ENCODE measurements around the gene NAXE.
"Not testable (repeated sequence)": the region's sequence is repeated elsewhere in the genome, so short reads cannot be mapped to it uniquely, and the experiment has no call there.

The NAXE gene

DNA sequence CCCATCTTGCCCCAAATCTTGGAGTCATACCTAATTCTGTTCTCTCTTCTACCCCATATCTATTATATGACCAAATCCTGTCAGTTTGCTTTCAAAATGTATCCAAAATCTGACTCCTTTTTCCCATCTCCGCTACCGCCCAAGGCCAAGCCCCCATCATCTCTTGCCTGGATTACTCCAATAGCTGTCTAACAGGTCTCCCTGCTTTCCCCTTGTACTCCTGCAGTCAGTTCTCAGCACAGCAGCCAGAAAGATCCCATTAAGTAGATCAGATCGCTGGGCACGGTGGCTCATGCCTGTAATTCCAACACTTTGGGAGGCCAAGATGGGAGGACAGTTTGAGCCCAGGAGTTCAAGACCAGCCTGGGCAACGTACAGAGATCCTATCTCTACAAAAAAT lies 39.1 kb upstream of the NAXE start:
- no peak overlapping the region for H3K4me3 ChIP-seq (ENCODE audit: low read length)
- DNase-seq (ENCODE audit: low read depth) = no peak
- peaks cover 18% of the 10 kb centered on the region for H3K4me1 ChIP-seq (ENCODE audit: control insufficient read depth, insufficient read depth, low read length)
- H3K36me3 ChIP-seq (ENCODE audit: control insufficient read depth, insufficient read depth, low read length, severe bottlenecking) = no peaks in the 10 kb centered on the region
- no peak overlapping the region for H3K9ac ChIP-seq (ENCODE audit: low read length)
- no peaks in the 10 kb centered on the region for H3K27me3 ChIP-seq (replicated peaks; ENCODE audit: control insufficient read depth, insufficient read depth, low read length)
- H3K9me3 ChIP-seq (ENCODE audit: control insufficient read depth, low read length) = no peaks in the 10 kb centered on the region

DNA sequence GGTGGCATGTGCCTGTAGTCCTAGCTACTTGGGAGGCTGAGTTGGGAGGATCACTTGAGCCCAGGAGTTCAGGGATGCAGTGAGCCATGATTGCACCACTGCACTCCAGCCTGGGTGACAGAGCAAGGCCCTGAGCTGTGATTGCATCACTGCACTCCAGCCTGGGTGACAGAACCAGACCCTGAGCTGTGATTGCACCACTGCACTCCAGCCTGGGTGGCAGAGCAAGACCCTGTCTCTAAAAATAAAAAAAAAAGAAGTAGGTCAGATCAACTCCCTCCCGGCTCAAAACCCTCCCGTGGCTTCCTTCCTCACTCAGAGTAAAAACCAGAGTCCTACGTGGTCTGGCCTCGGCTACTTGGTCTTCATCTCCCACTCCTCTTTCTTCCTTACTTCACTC lies 38.6 kb upstream of the NAXE start:
- H3K9me3 ChIP-seq (ENCODE audit: control insufficient read depth, low read length); H3K4me3 ChIP-seq (ENCODE audit: low read length); H3K27me3 ChIP-seq (replicated peaks; ENCODE audit: control insufficient read depth, insufficient read depth, low read length); H3K36me3 ChIP-seq (ENCODE audit: control insufficient read depth, insufficient read depth, low read length, severe bottlenecking); DNase-seq (ENCODE audit: low read depth): not testable (repeated sequence)
- Histone ChIP-seq H3K4me1 (ENCODE audit: control insufficient read depth, insufficient read depth, low read length) (peaks cover 18% of the 10 kb centered on the region), H3K9ac (ENCODE audit: low read length) (peak overlapping the region; percentile 20)

DNA sequence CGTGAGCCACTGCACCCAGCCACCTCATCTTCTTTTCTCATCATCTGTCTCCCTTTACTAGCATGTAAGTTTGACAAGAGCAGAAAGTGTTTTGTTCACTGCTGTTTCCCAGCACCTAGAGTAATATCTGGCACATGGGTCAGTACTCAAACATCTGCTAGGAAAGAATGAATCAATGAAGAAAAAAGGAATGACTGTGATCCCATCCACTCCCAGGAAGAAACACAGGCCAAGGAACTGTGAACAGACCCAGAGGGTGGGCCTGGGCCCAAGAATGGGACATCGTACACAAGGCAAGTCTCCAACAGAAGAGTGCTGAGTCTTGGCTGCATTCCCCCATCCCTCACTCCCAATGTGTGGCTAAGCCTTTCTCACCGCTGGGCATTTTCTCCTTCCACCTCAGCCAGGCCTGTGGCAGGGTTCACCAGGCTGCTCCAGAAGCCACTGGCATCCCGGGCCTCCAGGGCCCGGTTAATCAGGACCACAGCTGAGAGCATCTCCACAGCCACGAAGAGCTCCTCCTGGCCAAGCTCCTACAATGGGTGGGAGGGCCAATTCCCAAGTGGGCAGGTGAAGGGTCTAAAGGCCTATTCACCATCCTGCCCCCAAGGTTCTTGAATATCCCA lies 37.6 kb upstream of the NAXE start:
- Histone ChIP-seq H3K9ac (ENCODE audit: low read length) (peak overlapping the region; percentile 5), H3K4me3 (ENCODE audit: low read length) (no peak overlapping the region), H3K36me3 (ENCODE audit: control insufficient read depth, insufficient read depth, low read length, severe bottlenecking) (no peaks in the 10 kb centered on the region), H3K9me3 (ENCODE audit: control insufficient read depth, low read length) (no peaks in the 10 kb centered on the region), H3K4me1 (ENCODE audit: control insufficient read depth, insufficient read depth, low read length) (peaks cover 18% of the 10 kb centered on the region), H3K27me3 (replicated peaks; ENCODE audit: control insufficient read depth, insufficient read depth, low read length) (no peaks in the 10 kb centered on the region)
- no peak for DNase-seq (ENCODE audit: low read depth)

DNA sequence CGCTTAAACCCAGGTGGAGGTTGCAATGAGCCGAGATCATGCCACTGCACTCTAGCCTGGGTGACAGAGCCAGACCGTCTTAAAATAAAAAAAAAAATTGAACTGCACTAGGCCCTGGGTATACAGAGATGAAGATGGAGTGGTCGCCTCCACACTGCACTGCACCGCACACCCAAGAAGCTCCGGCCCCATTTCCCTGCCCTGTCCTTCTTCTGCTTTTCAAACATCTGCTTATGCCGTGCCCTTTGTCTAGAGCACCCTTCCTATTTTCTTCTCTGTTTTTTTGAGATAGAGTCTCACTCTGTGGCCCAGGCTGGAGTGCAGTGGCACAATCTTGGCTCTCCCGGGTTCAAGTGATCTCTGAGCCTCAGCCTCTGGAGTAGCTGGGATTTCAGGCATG lies 36.6 kb upstream of the NAXE start:
- H3K36me3 ChIP-seq (ENCODE audit: control insufficient read depth, insufficient read depth, low read length, severe bottlenecking) = no peaks in the 10 kb centered on the region
- no peak overlapping the region for H3K9ac ChIP-seq (ENCODE audit: low read length)
- H3K4me3 ChIP-seq (ENCODE audit: low read length) = no peak overlapping the region
- DNase-seq (ENCODE audit: low read depth) = no peak
- H3K9me3 ChIP-seq (ENCODE audit: control insufficient read depth, low read length) = no peaks in the 10 kb centered on the region
- peaks cover 18% of the 10 kb centered on the region for H3K4me1 ChIP-seq (ENCODE audit: control insufficient read depth, insufficient read depth, low read length)
- H3K27me3 ChIP-seq (replicated peaks; ENCODE audit: control insufficient read depth, insufficient read depth, low read length) = no peaks in the 10 kb centered on the region

DNA sequence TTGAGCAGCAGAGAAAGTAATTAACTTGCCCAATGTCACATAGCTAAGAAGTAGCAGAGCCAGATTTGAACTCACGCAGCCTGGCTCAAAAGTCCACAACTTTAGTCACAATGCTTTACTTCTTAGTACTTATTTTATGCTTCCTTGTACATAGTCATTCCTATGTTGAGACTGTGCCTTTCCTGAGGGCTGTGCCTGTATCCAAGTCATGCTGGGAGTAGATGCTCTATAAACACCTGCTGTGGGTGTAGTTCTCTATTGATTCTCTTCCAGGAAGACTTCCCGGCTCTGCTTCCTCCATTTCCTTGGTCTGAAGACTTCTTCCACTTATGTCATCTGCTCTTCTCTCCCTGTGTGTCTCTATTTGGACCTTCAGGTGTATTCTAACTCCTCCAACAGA lies 35.9 kb upstream of the NAXE start:
- no peak overlapping the region for H3K4me3 ChIP-seq (ENCODE audit: low read length)
- H3K36me3 ChIP-seq (ENCODE audit: control insufficient read depth, insufficient read depth, low read length, severe bottlenecking) = no peaks in the 10 kb centered on the region
- no peak overlapping the region for H3K9ac ChIP-seq (ENCODE audit: low read length)
- no peak for DNase-seq (ENCODE audit: low read depth)
- H3K4me1 ChIP-seq (ENCODE audit: control insufficient read depth, insufficient read depth, low read length) = peaks cover 18% of the 10 kb centered on the region
- no peaks in the 10 kb centered on the region for H3K9me3 ChIP-seq (ENCODE audit: control insufficient read depth, low read length)
- H3K27me3 ChIP-seq (replicated peaks; ENCODE audit: control insufficient read depth, insufficient read depth, low read length) = no peaks in the 10 kb centered on the region

DNA sequence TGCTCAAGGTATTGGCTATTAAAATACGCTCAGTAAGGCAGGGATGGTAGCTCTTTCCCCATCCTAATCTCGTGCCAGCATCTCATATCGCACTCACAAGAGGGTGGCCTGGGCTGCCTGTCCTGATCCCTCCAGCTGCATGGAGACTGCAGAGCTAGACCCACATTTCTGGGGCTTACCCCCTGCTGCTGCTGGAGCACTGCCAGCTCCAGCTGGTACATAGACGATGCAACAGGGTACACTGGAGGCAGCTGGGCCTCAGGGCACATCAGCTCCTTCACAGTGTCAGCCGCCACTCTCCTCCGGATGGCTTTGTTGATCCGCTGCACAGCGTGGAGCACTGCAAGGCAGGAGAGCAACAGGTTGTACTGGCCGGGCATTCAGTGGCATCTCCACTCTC lies 35.2 kb upstream of the NAXE start:
- Histone ChIP-seq H3K4me1 (ENCODE audit: control insufficient read depth, insufficient read depth, low read length) (peaks cover 18% of the 10 kb centered on the region), H3K4me3 (ENCODE audit: low read length) (no peak overlapping the region), H3K9ac (ENCODE audit: low read length) (no peak overlapping the region), H3K27me3 (replicated peaks; ENCODE audit: control insufficient read depth, insufficient read depth, low read length) (no peaks in the 10 kb centered on the region), H3K9me3 (ENCODE audit: control insufficient read depth, low read length) (no peaks in the 10 kb centered on the region), H3K36me3 (ENCODE audit: control insufficient read depth, insufficient read depth, low read length, severe bottlenecking) (no peaks in the 10 kb centered on the region)
- DNase-seq (ENCODE audit: low read depth) = no peak

DNA sequence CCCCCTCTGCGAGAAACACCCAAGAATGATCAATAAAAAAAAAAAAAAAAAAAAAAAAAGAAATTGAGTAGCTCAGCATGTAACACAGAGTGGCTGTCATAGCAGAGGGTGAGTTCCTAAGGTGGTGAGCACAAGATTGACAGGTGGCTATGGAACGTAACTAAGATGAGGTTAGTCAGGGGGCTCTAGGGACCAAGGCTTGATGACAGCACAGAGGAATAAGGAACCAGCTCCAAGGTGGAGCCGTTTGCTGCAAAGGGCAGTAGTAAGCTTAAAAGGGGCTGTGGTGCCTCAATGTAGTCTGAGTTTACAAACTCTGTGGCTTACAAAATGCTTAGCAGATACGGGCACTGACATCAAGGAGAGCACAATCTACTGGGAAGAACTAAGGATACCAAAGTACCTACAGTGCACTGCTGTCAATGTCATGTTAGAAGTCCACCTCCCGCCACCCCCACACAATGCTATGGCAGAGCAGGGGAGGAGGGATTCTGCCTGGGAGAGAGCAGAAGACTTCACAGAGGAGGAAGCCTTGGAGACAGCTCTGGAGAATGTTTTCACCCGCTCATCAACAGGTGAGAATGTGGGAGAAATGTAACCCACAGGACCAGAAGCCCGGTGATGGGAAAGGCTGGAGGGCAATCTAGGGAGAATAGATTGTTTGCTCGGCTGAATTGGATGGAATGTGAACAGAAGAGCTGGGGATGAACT lies 32.3 kb upstream of the NAXE start:
- no peaks in the 10 kb centered on the region for H3K36me3 ChIP-seq (ENCODE audit: control insufficient read depth, insufficient read depth, low read length, severe bottlenecking)

DNA sequence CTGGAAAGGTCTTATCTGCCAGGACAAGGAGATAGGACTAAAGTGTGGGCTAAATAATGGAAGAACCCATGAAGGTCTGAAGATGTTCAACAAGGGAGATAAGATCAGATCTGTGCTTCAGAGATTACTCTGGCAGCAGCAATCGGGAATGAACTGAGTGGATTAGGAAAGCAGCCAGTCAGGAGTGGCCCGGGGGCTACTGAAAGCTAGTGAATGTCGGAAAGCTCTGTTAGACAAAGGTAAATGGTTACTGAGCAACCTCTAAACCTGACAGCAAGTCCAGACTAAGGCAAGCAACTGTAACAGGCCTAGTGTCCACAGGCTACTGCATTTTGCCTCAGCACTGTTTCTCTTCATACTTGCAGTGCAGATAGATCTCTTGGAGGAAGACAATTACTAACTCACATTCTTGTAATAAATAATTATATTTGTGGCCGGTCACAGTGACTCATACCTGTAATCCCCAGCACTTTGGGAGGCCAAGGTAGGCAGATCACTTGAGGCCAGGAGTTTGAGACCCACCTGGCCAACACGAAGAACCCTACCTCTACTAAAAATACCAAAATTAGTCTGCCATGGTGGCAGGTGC lies 31.7 kb upstream of the NAXE start:
- Histone ChIP-seq H3K27me3 (replicated peaks; ENCODE audit: control insufficient read depth, insufficient read depth, low read length) (no peaks in the 10 kb centered on the region), H3K4me1 (ENCODE audit: control insufficient read depth, insufficient read depth, low read length) (no peaks in the 10 kb centered on the region), H3K9ac (ENCODE audit: low read length) (no peak overlapping the region), H3K9me3 (ENCODE audit: control insufficient read depth, low read length) (no peaks in the 10 kb centered on the region), H3K36me3 (ENCODE audit: control insufficient read depth, insufficient read depth, low read length, severe bottlenecking) (no peaks in the 10 kb centered on the region), H3K4me3 (ENCODE audit: low read length) (no peak overlapping the region)
- DNase-seq (ENCODE audit: low read depth) = no peak

More for the DNA sequence above, 32.3 kb upstream of the NAXE start:
- no peak overlapping the region for H3K4me3 ChIP-seq (ENCODE audit: low read length)
- no peak overlapping the region for H3K9ac ChIP-seq (ENCODE audit: low read length)
- H3K9me3 ChIP-seq (ENCODE audit: control insufficient read depth, low read length) = no peaks in the 10 kb centered on the region
- H3K27me3 ChIP-seq (replicated peaks; ENCODE audit: control insufficient read depth, insufficient read depth, low read length) = no peaks in the 10 kb centered on the region
- peaks cover under 1% of the 10 kb centered on the region for H3K4me1 ChIP-seq (ENCODE audit: control insufficient read depth, insufficient read depth, low read length)
- no peak for DNase-seq (ENCODE audit: low read depth)

DNA sequence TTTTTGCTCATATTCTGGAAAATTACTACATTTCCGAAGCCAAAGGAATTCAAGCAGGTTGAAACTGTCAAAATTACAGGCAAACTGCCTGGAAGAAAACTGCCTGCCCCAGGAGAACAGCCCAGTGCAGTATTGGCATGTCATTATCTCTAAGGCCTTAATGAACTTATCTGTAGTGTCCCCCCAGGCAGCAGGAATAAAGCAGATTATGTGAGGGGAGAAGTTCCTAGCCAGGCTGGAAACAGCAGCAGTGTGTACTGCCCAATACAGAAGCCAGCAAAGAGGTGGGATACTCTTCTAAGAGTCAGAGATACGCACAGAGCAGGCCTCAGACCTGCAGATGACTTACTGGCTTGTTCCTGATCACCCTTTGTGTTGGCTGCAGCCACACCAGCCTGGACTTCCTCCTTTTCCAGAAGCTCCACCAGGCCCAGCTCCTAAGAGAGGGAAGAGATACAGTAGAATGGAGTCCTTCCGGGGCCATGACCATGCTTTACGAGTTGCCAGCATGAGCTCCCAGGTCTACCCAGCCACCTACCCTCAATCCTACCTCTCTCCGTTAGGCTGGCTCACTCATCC lies 30.9 kb upstream of the NAXE start:
- no peak overlapping the region for H3K9ac ChIP-seq (ENCODE audit: low read length)
- DNase-seq (ENCODE audit: low read depth) = no peak
- H3K27me3 ChIP-seq (replicated peaks; ENCODE audit: control insufficient read depth, insufficient read depth, low read length) = no peaks in the 10 kb centered on the region
- H3K36me3 ChIP-seq (ENCODE audit: control insufficient read depth, insufficient read depth, low read length, severe bottlenecking) = no peaks in the 10 kb centered on the region
- no peaks in the 10 kb centered on the region for H3K9me3 ChIP-seq (ENCODE audit: control insufficient read depth, low read length)
- H3K4me3 ChIP-seq (ENCODE audit: low read length) = no peak overlapping the region
- no peaks in the 10 kb centered on the region for H3K4me1 ChIP-seq (ENCODE audit: control insufficient read depth, insufficient read depth, low read length)

DNA sequence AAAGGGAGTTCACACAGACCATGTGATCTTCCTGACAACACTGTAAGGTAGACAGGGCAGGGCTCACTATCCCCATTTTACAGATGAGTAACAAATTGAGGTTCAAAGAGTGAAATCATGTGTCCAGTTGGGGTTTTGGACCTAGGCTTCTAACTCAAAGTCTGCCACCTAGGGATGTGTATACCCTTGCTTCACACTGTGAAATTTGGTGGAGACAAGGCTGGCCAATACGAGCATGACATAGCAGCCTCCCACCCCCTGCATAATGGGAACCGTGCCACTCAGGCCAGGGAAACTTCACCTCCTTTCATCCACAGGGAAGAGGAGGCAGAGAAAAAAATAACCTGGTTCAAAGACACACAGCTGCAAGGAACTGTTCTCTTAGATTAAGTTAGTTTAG lies 26.1 kb upstream of the NAXE start:
- Histone ChIP-seq H3K4me3 (ENCODE audit: low read length) (no peak overlapping the region), H3K9ac (ENCODE audit: low read length) (no peak overlapping the region), H3K36me3 (ENCODE audit: control insufficient read depth, insufficient read depth, low read length, severe bottlenecking) (no peaks in the 10 kb centered on the region), H3K9me3 (ENCODE audit: control insufficient read depth, low read length) (no peaks in the 10 kb centered on the region), H3K27me3 (replicated peaks; ENCODE audit: control insufficient read depth, insufficient read depth, low read length) (no peaks in the 10 kb centered on the region), H3K4me1 (ENCODE audit: control insufficient read depth, insufficient read depth, low read length) (no peaks in the 10 kb centered on the region)
- no peak for DNase-seq (ENCODE audit: low read depth)

DNA sequence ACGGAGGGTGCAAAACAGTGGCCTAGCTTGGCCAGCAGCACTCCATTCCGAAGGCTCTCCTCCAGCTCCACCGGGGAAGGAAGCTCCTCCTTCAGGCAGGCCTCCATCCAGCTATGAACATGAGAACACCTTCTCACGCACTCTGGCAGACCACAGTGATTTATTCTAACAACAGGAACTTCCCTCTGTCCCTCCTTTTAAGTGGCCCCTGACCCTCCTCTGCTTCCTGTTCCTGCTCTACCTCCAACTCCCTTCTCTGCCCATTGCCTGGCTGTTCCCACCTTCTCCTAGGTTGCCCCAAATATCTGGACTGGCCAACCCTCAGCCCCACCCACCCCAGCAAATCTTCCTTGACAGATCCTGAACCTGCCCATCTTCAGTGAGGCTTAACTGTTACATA lies 25.1 kb upstream of the NAXE start:
- H3K4me3 ChIP-seq (ENCODE audit: low read length) = no peak overlapping the region
- H3K4me1 ChIP-seq (ENCODE audit: control insufficient read depth, insufficient read depth, low read length) = peaks cover 7% of the 10 kb centered on the region
- H3K9ac ChIP-seq (ENCODE audit: low read length) = no peak overlapping the region
- H3K27me3 ChIP-seq (replicated peaks; ENCODE audit: control insufficient read depth, insufficient read depth, low read length) = no peaks in the 10 kb centered on the region
- H3K9me3 ChIP-seq (ENCODE audit: control insufficient read depth, low read length) = no peaks in the 10 kb centered on the region
- no peak for DNase-seq (ENCODE audit: low read depth)
- H3K36me3 ChIP-seq (ENCODE audit: control insufficient read depth, insufficient read depth, low read length, severe bottlenecking) = no peaks in the 10 kb centered on the region
